Endothelial cell of umbilical vein (primary cell): ENCODE data around the gene TMEM126A.

Source experiments
- CTCF ChIP-seq, 2 donors: IDR thresholded peaks; 1 replicate in 1 of 2; 2 replicates in 1 of 2; pipeline ENCODE4 v1.5.1; 2011; ENCODE audit warnings: low read length in 2 of 2, mild to moderate bottlenecking in 2 of 2, moderate library complexity in 2 of 2, control low read depth in 1 of 2, inconsistent platforms in 1 of 2, low read depth in 1 of 2; ENCODE audit not compliant: insufficient read depth in 1 of 2; ENCODE audit errors: extremely low read depth in 1 of 2
- EZH2 ChIP-seq: IDR thresholded peaks from 2 replicates; pipeline ENCODE4 v1.6.1; 2012; ENCODE audit warnings: borderline replicate concordance, low read depth, mild to moderate bottlenecking, moderate library complexity, low read length, inconsistent platforms; ENCODE audit not compliant: severe bottlenecking
- FOS ChIP-seq: IDR thresholded peaks from 2 replicates; pipeline ENCODE4 v1.6.1; 2011; ENCODE audit warnings: mild to moderate bottlenecking, low read length, moderate library complexity, borderline replicate concordance; ENCODE audit not compliant: insufficient read depth
- GATA2 ChIP-seq: IDR thresholded peaks from 2 replicates; pipeline ENCODE4 v1.7.0; 2011; ENCODE audit warnings: low read depth, mild to moderate bottlenecking, moderate library complexity, mixed read lengths, low read length; ENCODE audit not compliant: insufficient read length, insufficient read depth

- TF ChIP-seq EZH2, result no peak
- TF ChIP-seq CTCF (IDR thresholded peaks at IDR 0.05; ENCODE audit: extremely low read depth in 1 of 2, insufficient read depth in 1 of 2, low read depth in 1 of 2, low read length in 2 of 2), result no peak
- TF ChIP-seq FOS, result no peak
- no peak for TF ChIP-seq GATA2
These were observed 18.9 kb downstream of the TMEM126A start for GRCh38 chr11:85666687-85667086.
